Stimulated activated CD4-positive, alpha-beta T cell treated with anti-CD3 and anti-CD28 coated beads, Interleukin-12 subunit alpha, Interleukin-12 subunit beta, amount 100 ng/mL, for 48 hours (primary cell): Measurements from ENCODE around the gene MBNL1.
A peak's percentile ranks its signal among the peaks of the same experiment; 100 is the strongest.

ENCODE experiments used
- DNase-seq, 3 donors: peaks; one replicate each; pipeline ENCODE4 v3.0.0-alpha.2; 2020; ENCODE audit warnings: low read depth in 2 of 3, low spot score in 1 of 3

The MBNL1 gene

GRCh38 chr3:152470893-152471292 is 202.2 kb downstream of the MBNL1 start:
- DNase-seq: no peak

GRCh38 chr3:152471814-152472671 is 203.3 kb downstream of the MBNL1 start:
- peak; percentile 46 to 74 (median 46) for DNase-seq

GRCh38 chr3:152472672-152472954 is 203.9 kb downstream of the MBNL1 start:
- DNase-seq: no peak

- no peak for DNase-seq
These were observed 205.9 kb downstream of the MBNL1 start for GRCh38 chr3:152474585-152474984.

- no peak for DNase-seq
These were observed 208.7 kb downstream of the MBNL1 start for GRCh38 chr3:152477422-152477821.

GRCh38 chr3:152480282-152480953 is 211.7 kb downstream of the MBNL1 start:
- no peak for DNase-seq

GRCh38 chr3:152486364-152486763 is 217.6 kb downstream of the MBNL1 start:
- DNase-seq: no peak

GRCh38 chr3:152488449-152488848 is 219.7 kb downstream of the MBNL1 start:
- no peak for DNase-seq

- no peak for DNase-seq
These were observed 223.2 kb downstream of the MBNL1 start for GRCh38 chr3:152491922-152492321.

GRCh38 chr3:152496286-152496685 is 227.6 kb downstream of the MBNL1 start:
- DNase-seq: no peak

- DNase-seq: no peak
These were observed 228.0 kb downstream of the MBNL1 start for GRCh38 chr3:152496716-152497115.

- no peak for DNase-seq
These were observed 228.7 kb downstream of the MBNL1 start for GRCh38 chr3:152497457-152497856.

GRCh38 chr3:152497890-152498289 is 229.2 kb downstream of the MBNL1 start:
- DNase-seq: no peak

GRCh38 chr3:152499791-152500385 is 231.2 kb downstream of the MBNL1 start:
- no peak for DNase-seq

GRCh38 chr3:152505926-152506325 is 237.2 kb downstream of the MBNL1 start:
- DNase-seq: peak; percentile 5 to 23 (median 14)

GRCh38 chr3:152508705-152509104 is 240.0 kb downstream of the MBNL1 start:
- DNase-seq: no peak

GRCh38 chr3:152511904-152512303 is 243.2 kb downstream of the MBNL1 start:
- no peak for DNase-seq

- no peak for DNase-seq
These were observed 244.7 kb downstream of the MBNL1 start for GRCh38 chr3:152513301-152513960.
